A673 (cell line): ENCODE measurements around the gene MOBP. TPM values are rescaled to one million over a fixed set of nuclear protein-coding genes. Genes with fewer than 3 reads are reported as not detected.
A peak's percentile ranks its signal among the peaks of the same experiment; 100 is the strongest.

Source experiments
- BruUV-seq: library from RNA; stranded (reverse); fragments of 400-500 nt; replicated peaks from 2 replicates; lab custom pipeline; 2021; lab: Mats Ljungman, UMichigan
- CTCF ChIA-PET: fragments of 300-600 bp; sonication (Branson Sonifier 250); formaldehyde crosslinking; loops from one replicate; lab custom pipeline; 2022; ENCODE audit warnings: antibody characterized with exemption; lab: Charles Lee
- POLR2A ChIA-PET: fragments of 300-600 bp; sonication (Branson Sonifier 250); formaldehyde crosslinking; loops from one replicate; lab custom pipeline; 2022; ENCODE audit warnings: antibody characterized with exemption; ENCODE audit not compliant: low non-redundant PET; lab: Charles Lee
- DNase-seq: peaks from one replicate; pipeline ENCODE4 v3.0.0-alpha.2; 2015; ENCODE audit warnings: low spot score
- H3K27ac ChIP-seq: fragments of 200-600 bp; sonication (generic); 2 replicates; pipeline ENCODE4 v1.5.1; 2016; ENCODE audit warnings: mixed run types, low read depth, mild to moderate bottlenecking, mixed read lengths, antibody characterized with exemption, low read length; ENCODE audit not compliant: poor library complexity, severe bottlenecking
- H3K27me3 ChIP-seq: fragments of 200-600 bp; sonication (generic); replicated peaks from 2 replicates; pipeline ENCODE4 v1.6.1; 2017; ENCODE audit warnings: mixed run types, low read depth, mild to moderate bottlenecking, mixed read lengths, antibody characterized with exemption, low read length; ENCODE audit not compliant: insufficient read depth, poor library complexity
- H3K36me3 ChIP-seq: fragments of 200-600 bp; sonication (generic); 2 replicates; pipeline ENCODE4 v1.6.1; 2016; ENCODE audit warnings: mixed run types, mild to moderate bottlenecking, mixed read lengths, antibody characterized with exemption, low read length; ENCODE audit not compliant: insufficient read depth, poor library complexity, severe bottlenecking
- H3K4me1 ChIP-seq: fragments of 200-600 bp; sonication (generic); 2 replicates; pipeline ENCODE4 v1.6.1; 2017; ENCODE audit warnings: mixed run types, mild to moderate bottlenecking, mixed read lengths, antibody characterized with exemption, low read length; ENCODE audit not compliant: insufficient read depth, poor library complexity, severe bottlenecking
- H3K4me3 ChIP-seq: fragments of 200-600 bp; sonication (generic); 2 replicates; pipeline ENCODE4 v1.5.1; 2016; ENCODE audit warnings: low read depth, mixed run types, mild to moderate bottlenecking, mixed read lengths, low read length; ENCODE audit not compliant: poor library complexity, severe bottlenecking
- H3K9me3 ChIP-seq: fragments of 200-600 bp; sonication (generic); 2 replicates; pipeline ENCODE4 v1.6.1; 2016; ENCODE audit warnings: mixed run types, low read depth, mild to moderate bottlenecking, mixed read lengths, antibody characterized with exemption, low read length; ENCODE audit not compliant: poor library complexity, severe bottlenecking
- EZH2 ChIP-seq: fragments of 200-600 bp; sonication (generic); IDR thresholded peaks from 2 replicates; pipeline ENCODE4 v1.6.1; 2017; ENCODE audit warnings: borderline replicate concordance, low read depth, mild to moderate bottlenecking, mixed read lengths, antibody characterized with exemption, low read length; ENCODE audit not compliant: poor library complexity, severe bottlenecking
- intact Hi-C: fragments of 100-400 bp; cut with micrococcal nuclease; formaldehyde crosslinking; loops from one replicate; pipeline ENCODE4 v1.10.0; 2022; ENCODE audit not compliant: unreplicated experiment
- total RNA-seq: library from RNA; stranded (reverse); gene quantifications from 2 replicates; pipeline ENCODE4 v1.2.3, GENCODE V29; 2021
- TF ChIP-seq, protein P1 (sequence below): fragments of 300-800, 200-600 bp; sonication (generic); conservative IDR thresholded peaks from 2 replicates; pipeline ENCODE4 v1.5.1; 2017; ENCODE audit warnings: low read depth, mild to moderate bottlenecking, antibody characterized with exemption, low read length, moderate library complexity, mixed read lengths

Gene MOBP
- total RNA-seq, 1 experiment from 2014 or later = 0.19 TPM

GRCh38 chr3:39447637-39448483, 19.6 kb upstream of the MOBP start:
- no TSS peak for BruUV-seq
- Histone ChIP-seq H3K36me3 (no peaks in the 10 kb centered on the region), H3K9me3 (no peaks in the 10 kb centered on the region), H3K4me3 (no peak overlapping the region), H3K4me1 (no peaks in the 10 kb centered on the region), H3K27ac (no peak overlapping the region), H3K27me3 (no peaks in the 10 kb centered on the region)
- TF ChIP-seq, protein P1, sequence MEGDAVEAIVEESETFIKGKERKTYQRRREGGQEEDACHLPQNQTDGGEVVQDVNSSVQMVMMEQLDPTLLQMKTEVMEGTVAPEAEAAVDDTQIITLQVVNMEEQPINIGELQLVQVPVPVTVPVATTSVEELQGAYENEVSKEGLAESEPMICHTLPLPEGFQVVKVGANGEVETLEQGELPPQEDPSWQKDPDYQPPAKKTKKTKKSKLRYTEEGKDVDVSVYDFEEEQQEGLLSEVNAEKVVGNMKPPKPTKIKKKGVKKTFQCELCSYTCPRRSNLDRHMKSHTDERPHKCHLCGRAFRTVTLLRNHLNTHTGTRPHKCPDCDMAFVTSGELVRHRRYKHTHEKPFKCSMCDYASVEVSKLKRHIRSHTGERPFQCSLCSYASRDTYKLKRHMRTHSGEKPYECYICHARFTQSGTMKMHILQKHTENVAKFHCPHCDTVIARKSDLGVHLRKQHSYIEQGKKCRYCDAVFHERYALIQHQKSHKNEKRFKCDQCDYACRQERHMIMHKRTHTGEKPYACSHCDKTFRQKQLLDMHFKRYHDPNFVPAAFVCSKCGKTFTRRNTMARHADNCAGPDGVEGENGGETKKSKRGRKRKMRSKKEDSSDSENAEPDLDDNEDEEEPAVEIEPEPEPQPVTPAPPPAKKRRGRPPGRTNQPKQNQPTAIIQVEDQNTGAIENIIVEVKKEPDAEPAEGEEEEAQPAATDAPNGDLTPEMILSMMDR = peak; percentile 69
- no peak for TF ChIP-seq EZH2
- CTCF ChIA-PET = interaction anchor here (0.7 to 1.4 kb wide), 2 partner anchors 42 to 51 kb away, joined by 7 to 12 read pairs; no protein-coding TSS in a partner anchor
- POLR2A ChIA-PET = no interaction called here
- DNase-seq = peak; percentile 75
- intact Hi-C loops = loop anchor here (1.0 kb wide), 1 partner anchor 50 kb away; no protein-coding TSS in a partner anchor

GRCh38 chr3:39448506-39449233, 18.8 kb upstream of the MOBP start:
- POLR2A ChIA-PET = no interaction called here
- BruUV-seq = no TSS peak
- Histone ChIP-seq H3K4me3 (no peak overlapping the region), H3K27ac (no peak overlapping the region), H3K9me3 (no peaks in the 10 kb centered on the region), H3K4me1 (no peaks in the 10 kb centered on the region), H3K36me3 (no peaks in the 10 kb centered on the region), H3K27me3 (no peaks in the 10 kb centered on the region)
- intact Hi-C loops = loop anchor here (1.0 kb wide), 1 partner anchor 50 kb away; no protein-coding TSS in a partner anchor
- CTCF ChIA-PET = interaction anchor here (1.4 kb wide), 1 partner anchor 51 kb away, joined by 7 read pairs; no protein-coding TSS in a partner anchor
- no peak for DNase-seq
- TF ChIP-seq, protein P1 = no peak
- no peak for TF ChIP-seq EZH2

- no peaks in the 10 kb centered on the region for H3K4me1 ChIP-seq
- no peaks in the 10 kb centered on the region for H3K9me3 ChIP-seq
- H3K27ac ChIP-seq = no peak overlapping the region
- TF ChIP-seq, protein P1 = no peak
- no peak for TF ChIP-seq EZH2
- H3K27me3 ChIP-seq = no peaks in the 10 kb centered on the region
- POLR2A ChIA-PET = no interaction called here
- CTCF ChIA-PET = no interaction called here
- no peaks in the 10 kb centered on the region for H3K36me3 ChIP-seq
- intact Hi-C loops = no loop called here
- no TSS peak for BruUV-seq
- H3K4me3 ChIP-seq = no peak overlapping the region
- DNase-seq = no peak
Measured at GRCh38 chr3:39449796-39450195, 17.7 kb upstream of the MOBP start.
